ENCODE measurements around the gene DYRK4.

DNA sequence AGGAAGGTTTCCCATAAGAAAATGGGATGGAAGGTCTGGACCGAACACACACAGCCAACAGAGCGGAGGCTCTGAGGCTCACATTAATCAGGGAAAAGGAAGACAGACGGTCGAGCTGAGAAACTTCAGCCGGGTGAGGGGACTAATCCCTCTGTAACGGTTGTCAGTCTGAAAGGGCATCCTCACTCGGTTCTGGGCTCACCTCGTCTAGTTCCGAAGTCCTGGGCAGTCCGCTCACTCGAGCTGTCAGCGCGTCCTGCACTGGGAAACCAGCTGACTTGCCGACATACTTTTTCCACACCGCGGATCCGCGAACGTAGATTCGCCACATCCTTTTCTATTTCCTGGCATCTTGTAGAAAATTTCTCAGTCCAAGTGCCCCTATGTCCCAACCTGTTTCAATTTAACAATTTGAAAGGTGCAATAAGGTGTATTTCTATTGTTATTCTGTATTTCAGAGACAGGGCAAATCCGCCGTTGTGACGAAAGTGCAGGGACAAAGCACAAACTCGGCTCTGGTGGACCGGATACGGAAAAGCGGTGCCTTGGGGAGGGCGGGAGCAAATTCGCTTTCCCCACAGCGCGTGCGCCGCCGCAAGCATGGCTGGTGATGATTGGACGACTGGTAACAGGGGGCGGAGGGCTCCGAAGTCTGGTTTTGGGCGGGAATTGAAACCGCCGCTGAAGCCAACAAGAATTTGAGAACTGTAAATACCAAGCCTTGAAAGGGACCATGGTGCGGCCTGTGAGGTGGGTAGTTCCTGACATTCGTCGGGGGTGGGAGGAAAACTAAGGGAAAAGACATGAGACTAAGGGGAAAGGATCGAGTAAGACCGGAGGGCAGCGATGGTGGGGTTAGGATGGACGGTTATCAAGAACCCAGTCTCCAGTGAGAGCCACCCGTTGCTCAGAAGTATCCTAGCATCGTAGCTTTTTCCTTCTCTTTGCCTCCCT lies 23.5 kb upstream of the DYRK4 start, which contains the start of gene RAD51AP1:
- no peak for TF ChIP-seq SUZ12 (IDR thresholded peaks at IDR 0.05)
- TF ChIP-seq SP1 (IDR thresholded peaks at IDR 0.05) = no peak
- TF ChIP-seq ZNF384 (IDR thresholded peaks at IDR 0.05) = no peak
- TF ChIP-seq BHLHE40 (IDR thresholded peaks at IDR 0.05; ENCODE audit: borderline replicate concordance) = no peak
- no peak for TF ChIP-seq HDGF (IDR thresholded peaks at IDR 0.05; ENCODE audit: borderline replicate concordance)
- no peak for TF ChIP-seq ARNT (IDR thresholded peaks at IDR 0.05)
- TF ChIP-seq FOXA1 (IDR thresholded peaks at IDR 0.05) = no peak

Data from HEK293T (cell line).